Kidney (tissue), 14 donors: ENCODE data around the gene TCL1A. TPM values are rescaled to one million over a fixed set of nuclear protein-coding genes. Genes with fewer than 3 reads are reported as not detected.

ENCODE experiments used
- DNase-seq, 5 donors: peaks; one replicate each; pipeline ENCODE4 v3.0.0-alpha.2; 2013 to 2020
- FAIRE-seq: peaks from 2 replicates; lab custom pipeline; 2012; peaks lifted over from hg19 to GRCh38; lab: Jason Lieb, UNC
- H3K27ac ChIP-seq, 2 donors: one replicate each; pipeline ENCODE4 v1.7.0; 2013; ENCODE audit warnings: low read depth in 2 of 2, low read length in 2 of 2, inconsistent platforms in 1 of 2
- H3K27me3 ChIP-seq: one replicate; pipeline ENCODE4 v1.7.1; 2013; ENCODE audit warnings: low read length, inconsistent platforms; ENCODE audit not compliant: control insufficient read depth, insufficient read depth
- H3K36me3 ChIP-seq, 3 donors: one replicate each; pipeline versions ENCODE4 v1.7.0 to v1.7.1; 2013; ENCODE audit warnings: low read length in 3 of 3, control low read depth in 1 of 3, inconsistent platforms in 1 of 3; ENCODE audit not compliant: insufficient read depth in 3 of 3, control insufficient read depth in 2 of 3
- H3K4me1 ChIP-seq, 3 donors: one replicate each; pipeline versions ENCODE4 v1.7.0 to v1.7.1; 2013; ENCODE audit warnings: low read length in 3 of 3, inconsistent platforms in 1 of 3, low read depth in 1 of 3; ENCODE audit not compliant: control insufficient read depth in 2 of 3, insufficient read depth in 2 of 3
- H3K4me3 ChIP-seq, 3 donors: one replicate each; pipeline versions ENCODE4 v1.7.0 to v1.8.1; 2013; ENCODE audit warnings: low read length in 3 of 3, control low read depth in 1 of 3, inconsistent platforms in 1 of 3
- H3K9ac ChIP-seq, 3 donors: one replicate each; pipeline versions ENCODE4 v1.7.0 to v1.7.1; 2013; ENCODE audit warnings: low read length in 3 of 3, control low read depth in 1 of 3, inconsistent platforms in 1 of 3
- H3K9me3 ChIP-seq, 3 donors: one replicate each; pipeline versions ENCODE4 v1.7.0 to v1.7.1; 2013; ENCODE audit warnings: low read length in 3 of 3, control low read depth in 1 of 3, inconsistent platforms in 1 of 3; ENCODE audit not compliant: control insufficient read depth in 2 of 3, insufficient read depth in 1 of 3
- intact Hi-C: fragments of 100-400 bp; cut with DNase I; formaldehyde crosslinking; loops from one replicate; pipeline ENCODE4 v1.11.1; 2022
- polyA plus RNA-seq: library from polyadenylated mRNA; stranded (reverse); fragments of 350-450 nt; fragmentation: Illumina TruSeq; extraction: RNeasy Lipid Tissue Mini Kit (QIAGEN cat#74804); gene quantifications from one replicate; pipeline ENCODE4 v1.2.3, GENCODE V29; 2014; ENCODE audit warnings: low read depth, low replicate concordance; ENCODE audit not compliant: insufficient read depth
- total RNA-seq: library from RNA; stranded (reverse); fragmentation: NEBNext Ultra II Directional; extraction: Animal tissue kit (Norgen Biotek cat#: 25700); gene quantifications from one replicate; pipeline ENCODE4 v1.2.1, GENCODE V29; 2021
- TF ChIP-seq, protein P1 (sequence below): IDR thresholded peaks from 3 replicates; pipeline ENCODE4 v1.5.1; 2012; ENCODE audit warnings: mild to moderate bottlenecking, moderate library complexity, borderline replicate concordance; ENCODE audit not compliant: insufficient read depth; ENCODE audit errors: extremely low read depth
- donor health status: control.
- donor health status: control.
- donor health status: control.
- donor health status: control.
- donor health status: control.
- donor health status: DM: yes; HTN: yes; CAD: no.
- donor health status: Normal renal cell carcinoma (clear cell type).

The TCL1A gene
- total and polyA plus RNA-seq, 2 donors from 2014 or later: 1.4 TPM; not detected in 1

DNA sequence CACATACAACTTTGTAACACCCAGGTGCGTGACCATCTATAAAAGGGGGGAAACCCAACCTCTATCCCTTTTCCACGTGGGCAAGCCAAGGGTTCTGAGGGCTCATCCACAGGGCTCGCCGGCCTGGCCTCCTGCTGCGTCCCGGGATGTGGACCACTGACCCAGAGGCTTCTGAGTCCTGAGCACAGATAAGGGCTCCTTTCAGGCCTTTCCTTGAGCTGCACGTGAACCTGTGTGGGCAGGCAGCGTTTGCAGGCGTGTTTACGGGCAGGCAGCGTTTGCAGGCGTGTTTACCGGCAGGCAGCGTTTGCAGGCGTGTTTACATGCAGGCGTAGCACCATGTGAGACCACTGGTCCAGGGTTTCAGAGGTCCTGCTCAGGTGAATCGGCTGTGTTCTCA lies 3.8 kb downstream of the TCL1A start:
- FAIRE-seq (no peak), DNase-seq (no peak)
- no peak overlapping the region for H3K9ac ChIP-seq
- H3K27me3 ChIP-seq: no peaks in the 10 kb centered on the region
- H3K4me1 ChIP-seq: no peaks in the 10 kb centered on the region
- H3K27ac ChIP-seq: no peak overlapping the region
- TF ChIP-seq, protein P1, sequence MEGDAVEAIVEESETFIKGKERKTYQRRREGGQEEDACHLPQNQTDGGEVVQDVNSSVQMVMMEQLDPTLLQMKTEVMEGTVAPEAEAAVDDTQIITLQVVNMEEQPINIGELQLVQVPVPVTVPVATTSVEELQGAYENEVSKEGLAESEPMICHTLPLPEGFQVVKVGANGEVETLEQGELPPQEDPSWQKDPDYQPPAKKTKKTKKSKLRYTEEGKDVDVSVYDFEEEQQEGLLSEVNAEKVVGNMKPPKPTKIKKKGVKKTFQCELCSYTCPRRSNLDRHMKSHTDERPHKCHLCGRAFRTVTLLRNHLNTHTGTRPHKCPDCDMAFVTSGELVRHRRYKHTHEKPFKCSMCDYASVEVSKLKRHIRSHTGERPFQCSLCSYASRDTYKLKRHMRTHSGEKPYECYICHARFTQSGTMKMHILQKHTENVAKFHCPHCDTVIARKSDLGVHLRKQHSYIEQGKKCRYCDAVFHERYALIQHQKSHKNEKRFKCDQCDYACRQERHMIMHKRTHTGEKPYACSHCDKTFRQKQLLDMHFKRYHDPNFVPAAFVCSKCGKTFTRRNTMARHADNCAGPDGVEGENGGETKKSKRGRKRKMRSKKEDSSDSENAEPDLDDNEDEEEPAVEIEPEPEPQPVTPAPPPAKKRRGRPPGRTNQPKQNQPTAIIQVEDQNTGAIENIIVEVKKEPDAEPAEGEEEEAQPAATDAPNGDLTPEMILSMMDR: no peak
- intact Hi-C loops: no loop called here
- H3K4me3 ChIP-seq: no peak overlapping the region
- H3K36me3 ChIP-seq: no peaks in the 10 kb centered on the region
- no peaks in the 10 kb centered on the region for H3K9me3 ChIP-seq

DNA sequence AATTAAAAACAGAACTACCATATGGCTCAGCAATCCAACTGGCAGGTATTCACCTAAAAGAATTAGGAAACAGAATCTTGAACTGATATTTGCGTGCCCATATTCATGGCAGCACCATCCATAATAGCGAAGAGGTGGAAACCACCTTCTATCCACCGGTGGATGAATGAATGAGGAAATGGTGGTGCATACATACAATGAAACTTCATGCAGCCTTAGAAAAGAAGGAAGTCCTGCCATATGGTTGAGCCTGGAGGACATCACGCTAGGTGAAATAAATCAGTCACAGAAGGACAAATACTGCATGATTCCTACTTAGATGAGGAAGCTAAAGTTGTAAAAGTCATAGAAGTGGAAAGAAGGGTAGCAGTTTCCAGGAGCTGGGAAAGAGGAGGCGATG lies 6.6 kb downstream of the TCL1A start:
- no peak overlapping the region for H3K9ac ChIP-seq
- H3K4me3 ChIP-seq: no peak overlapping the region
- H3K27me3 ChIP-seq: no peaks in the 10 kb centered on the region
- no peaks in the 10 kb centered on the region for H3K9me3 ChIP-seq
- no peaks in the 10 kb centered on the region for H3K36me3 ChIP-seq
- intact Hi-C loops: no loop called here
- FAIRE-seq (no peak), DNase-seq (no peak)
- no peak overlapping the region for H3K27ac ChIP-seq
- no peaks in the 10 kb centered on the region for H3K4me1 ChIP-seq
- TF ChIP-seq, protein P1: no peak

DNA sequence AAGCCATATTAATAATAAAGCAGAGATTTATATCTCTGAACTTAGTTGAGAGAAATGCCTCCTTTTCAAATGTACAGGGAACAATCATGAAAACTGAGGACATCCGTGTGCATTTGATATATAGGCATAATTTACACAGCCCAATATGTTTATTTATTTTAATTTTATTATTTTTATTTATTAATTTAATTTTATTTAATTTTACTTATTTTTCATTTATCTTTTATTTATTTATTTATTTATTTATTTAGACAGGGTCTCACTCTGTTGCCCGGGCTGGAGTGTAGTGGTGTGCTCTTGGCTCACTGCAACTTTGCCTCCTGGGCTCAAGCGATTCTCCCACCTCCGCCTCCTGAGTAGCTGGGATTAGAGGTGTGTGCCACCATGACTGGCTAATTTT lies 8.4 kb downstream of the TCL1A start:
- Histone ChIP-seq H3K4me1 (no peaks in the 10 kb centered on the region), H3K9ac (no peak overlapping the region), H3K9me3 (no peaks in the 10 kb centered on the region), H3K36me3 (no peaks in the 10 kb centered on the region), H3K27me3 (no peaks in the 10 kb centered on the region), H3K27ac (no peak overlapping the region), H3K4me3 (no peak overlapping the region)
- TF ChIP-seq, protein P1: no peak
- FAIRE-seq: no peak
- no peak for DNase-seq
- intact Hi-C loops: no loop called here

DNA sequence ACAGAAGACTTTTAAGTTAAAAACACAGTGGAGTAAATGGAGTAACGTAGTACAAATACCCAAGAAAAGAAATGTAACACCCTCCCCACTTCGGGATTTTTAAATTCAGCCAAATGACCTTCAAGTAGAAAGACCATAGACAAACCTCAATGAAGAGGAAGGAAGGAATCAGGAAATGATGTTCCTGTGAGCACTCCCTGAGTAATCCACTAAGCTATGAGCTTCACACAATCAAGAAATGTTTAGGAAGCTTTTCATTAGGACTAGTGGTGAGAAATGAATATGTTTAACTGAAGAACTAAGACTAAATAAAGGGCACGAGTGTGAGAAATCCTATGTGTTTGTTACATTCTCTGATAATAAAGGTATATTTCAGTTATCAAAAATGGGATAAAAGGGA lies 10.1 kb downstream of the TCL1A start:
- DNase-seq: no peak
- Histone ChIP-seq H3K9me3 (no peaks in the 10 kb centered on the region), H3K27me3 (no peaks in the 10 kb centered on the region), H3K27ac (no peak overlapping the region), H3K9ac (no peak overlapping the region), H3K36me3 (no peaks in the 10 kb centered on the region), H3K4me3 (no peak overlapping the region), H3K4me1 (no peaks in the 10 kb centered on the region)
- TF ChIP-seq, protein P1: no peak
- FAIRE-seq: no peak
- intact Hi-C loops: no loop called here
